Natural killer cell (primary cell): ENCODE measurements around the gene ITGA5. TPM values are rescaled to one million over a fixed set of nuclear protein-coding genes. Genes with fewer than 3 reads are reported as not detected.

Source experiments
- ATAC-seq, 3 donors: fragments of 150-1000 bp in 2 of 3; fragments of 200-7000 bp in 1 of 3; cut with Tn5 transposase; 1 replicate in 1 of 3; 2 replicates in 2 of 3; pipeline ENCODE4 v1.10.0; 2021; ENCODE audit warnings: mild to moderate bottlenecking in 2 of 3, moderate library complexity in 2 of 3
- DNase-seq, 2 donors: peaks; one replicate each; pipeline versions ENCODE4 v3.0.0 to v3.0.0-alpha.2; 2013 to 2021; ENCODE audit warnings: mixed read lengths in 1 of 2
- H3K27ac ChIP-seq: one replicate; pipeline ENCODE4 v1.5.1; 2013; ENCODE audit warnings: mild to moderate bottlenecking, low read length
- H3K27me3 ChIP-seq: one replicate; pipeline ENCODE4 v1.6.1; 2013; ENCODE audit warnings: low read length; ENCODE audit not compliant: control insufficient read depth, insufficient read depth
- H3K36me3 ChIP-seq: one replicate; pipeline ENCODE4 v1.6.1; 2013; ENCODE audit warnings: low read length; ENCODE audit not compliant: control insufficient read depth, insufficient read depth
- H3K4me1 ChIP-seq: one replicate; pipeline ENCODE4 v1.6.1; 2013; ENCODE audit warnings: low read length; ENCODE audit not compliant: control insufficient read depth, insufficient read depth
- H3K4me3 ChIP-seq: one replicate; pipeline ENCODE4 v1.5.1; 2013; ENCODE audit warnings: low read length
- H3K9me3 ChIP-seq: one replicate; pipeline ENCODE4 v1.6.1; 2013; ENCODE audit warnings: low read length; ENCODE audit not compliant: control insufficient read depth, insufficient read depth
- H3K27ac Mint-ChIP-seq, 2 donors: one replicate each; pipeline ENCODE4 v1.8.0; 2022; ENCODE audit warnings: mild to moderate bottlenecking in 2 of 2, mixed read lengths in 2 of 2, moderate library complexity in 1 of 2
- H3K27me3 Mint-ChIP-seq, 2 donors: one replicate each; pipeline ENCODE4 v1.8.0; 2022; ENCODE audit warnings: low read depth in 2 of 2, mixed read lengths in 2 of 2
- H3K36me3 Mint-ChIP-seq: one replicate; pipeline ENCODE4 v1.8.0; 2022; ENCODE audit warnings: mixed read lengths
- H3K4me1 Mint-ChIP-seq, 2 donors: one replicate each; pipeline ENCODE4 v1.8.0; 2022; ENCODE audit warnings: mixed read lengths in 2 of 2
- H3K4me3 Mint-ChIP-seq: one replicate; pipeline ENCODE4 v1.8.0; 2022; ENCODE audit warnings: mild to moderate bottlenecking, moderate library complexity, mixed read lengths
- H3K9me3 Mint-ChIP-seq, 2 donors: one replicate each; pipeline ENCODE4 v1.8.0; 2022; ENCODE audit warnings: mixed read lengths in 2 of 2
- WGBS: methylation state at CpG from one replicate; pipeline ENCODE4 v1.1.7; 2013; ENCODE audit warnings: missing lambda C conversion rate; ENCODE audit not compliant: insufficient coverage; 5-methylcytosine and 5-hydroxymethylcytosine counted together
- intact Hi-C: fragments of 100-400 bp; cut with micrococcal nuclease; formaldehyde crosslinking; loops from one replicate; pipeline ENCODE4 v1.14.2; 2022
- total RNA-seq, 4 donors: library from RNA; stranded (reverse); fragments of 120-200 nt in 1 of 4; gene quantifications; one replicate each; pipeline versions ENCODE4 v1.2.3 to v1.2.4, GENCODE V29; 2013 to 2022
- TF ChIP-seq, protein P1 (sequence below): fragments of 200-600 bp; IDR thresholded peaks from one replicate; pipeline ENCODE4 v1.8.0; 2022; ENCODE audit warnings: antibody characterized with exemption

ITGA5 gene
- total RNA-seq, 3 donors from 2014 or later (not counting 1 experiment from before 2014, with no cell fraction given): 177 to 232 (median 207) TPM

GRCh38 chr12:54417712-54418440 lies 1.2 kb downstream of the ITGA5 start:
- TF ChIP-seq, protein P1, sequence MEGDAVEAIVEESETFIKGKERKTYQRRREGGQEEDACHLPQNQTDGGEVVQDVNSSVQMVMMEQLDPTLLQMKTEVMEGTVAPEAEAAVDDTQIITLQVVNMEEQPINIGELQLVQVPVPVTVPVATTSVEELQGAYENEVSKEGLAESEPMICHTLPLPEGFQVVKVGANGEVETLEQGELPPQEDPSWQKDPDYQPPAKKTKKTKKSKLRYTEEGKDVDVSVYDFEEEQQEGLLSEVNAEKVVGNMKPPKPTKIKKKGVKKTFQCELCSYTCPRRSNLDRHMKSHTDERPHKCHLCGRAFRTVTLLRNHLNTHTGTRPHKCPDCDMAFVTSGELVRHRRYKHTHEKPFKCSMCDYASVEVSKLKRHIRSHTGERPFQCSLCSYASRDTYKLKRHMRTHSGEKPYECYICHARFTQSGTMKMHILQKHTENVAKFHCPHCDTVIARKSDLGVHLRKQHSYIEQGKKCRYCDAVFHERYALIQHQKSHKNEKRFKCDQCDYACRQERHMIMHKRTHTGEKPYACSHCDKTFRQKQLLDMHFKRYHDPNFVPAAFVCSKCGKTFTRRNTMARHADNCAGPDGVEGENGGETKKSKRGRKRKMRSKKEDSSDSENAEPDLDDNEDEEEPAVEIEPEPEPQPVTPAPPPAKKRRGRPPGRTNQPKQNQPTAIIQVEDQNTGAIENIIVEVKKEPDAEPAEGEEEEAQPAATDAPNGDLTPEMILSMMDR: no peak
- peak overlapping the region; percentile 96 for H3K4me3 Mint-ChIP-seq
- no peaks in the 10 kb centered on the region for H3K9me3 ChIP-seq
- intact Hi-C loops: loop anchor here (2.0 kb wide), 1 partner anchor 15 kb away; no protein-coding TSS in a partner anchor
- H3K27ac Mint-ChIP-seq: peak overlapping the region; percentile 87 to 91
- WGBS: 7% methylated on average over 14 of the region's 25 CpGs
- no peaks in the 10 kb centered on the region for H3K27me3 Mint-ChIP-seq
- H3K36me3 Mint-ChIP-seq: no peaks in the 10 kb centered on the region
- peaks cover 60 to 82% of the 10 kb centered on the region in 2 donors for H3K4me1 Mint-ChIP-seq
- no peaks in the 10 kb centered on the region for H3K27me3 ChIP-seq
- peaks cover 72% of the 10 kb centered on the region for H3K4me1 ChIP-seq
- peak overlapping the region; percentile 96 for H3K27ac ChIP-seq
- H3K36me3 ChIP-seq: no peaks in the 10 kb centered on the region
- peak overlapping the region; percentile 81 for H3K4me3 ChIP-seq
- ATAC-seq (peak; percentile 26 to 36 (median 30)), DNase-seq (peak; percentile 42 to 64)
- H3K9me3 Mint-ChIP-seq: no peaks in the 10 kb centered on the region

DNA sequence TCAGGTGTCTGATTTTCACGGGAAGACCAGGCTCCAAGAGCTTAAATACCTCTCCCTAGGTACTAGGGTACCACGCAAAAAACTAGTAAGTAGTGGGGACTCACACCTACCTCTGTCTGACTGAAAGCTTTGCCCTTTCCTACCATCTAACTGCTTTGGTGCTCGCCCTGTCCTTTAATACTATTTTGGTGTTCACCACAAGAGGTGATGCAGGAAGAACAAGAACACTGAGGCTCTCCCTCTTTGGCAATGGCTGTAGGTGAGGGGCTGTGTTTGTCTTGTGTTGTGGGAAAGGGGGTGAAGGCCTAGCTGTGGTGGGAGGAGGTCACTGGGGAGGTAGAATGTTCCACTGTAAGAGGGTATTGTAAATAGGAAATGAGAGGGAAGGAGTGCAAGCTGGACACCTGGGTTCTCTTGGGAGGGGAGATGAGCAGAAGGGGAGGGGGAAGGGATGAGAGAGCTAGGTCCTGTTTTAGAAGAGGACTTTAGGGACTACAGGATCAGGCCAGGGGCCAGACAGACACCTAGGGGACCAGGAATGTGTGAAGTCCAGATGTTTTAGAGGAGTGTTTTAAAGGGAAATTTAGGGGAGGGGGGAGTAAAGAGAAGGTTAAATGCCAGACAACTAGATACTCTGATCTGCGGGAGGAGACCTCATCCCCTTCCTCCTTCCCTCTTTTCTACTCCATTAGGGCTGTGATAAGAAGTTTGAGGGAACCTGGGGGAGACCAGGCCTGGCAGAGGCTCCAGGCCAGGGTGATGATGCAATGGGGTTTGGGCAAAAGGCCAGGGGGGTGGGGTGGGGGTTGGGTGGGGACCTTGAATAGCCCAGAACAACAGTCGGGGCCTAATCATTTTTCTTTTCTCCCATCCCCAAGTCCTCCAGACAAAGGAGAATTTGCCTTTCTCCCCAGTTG lies 2.1 kb downstream of the ITGA5 start:
- Mint-ChIP-seq H3K4me3 (peak overlapping the region; percentile 96), H3K36me3 (no peaks in the 10 kb centered on the region), H3K27ac (peak overlapping the region; percentile 87 to 91), H3K4me1 (peaks cover 64 to 91% of the 10 kb centered on the region in 2 donors), H3K9me3 (no peaks in the 10 kb centered on the region), H3K27me3 (no peaks in the 10 kb centered on the region)
- Histone ChIP-seq H3K4me3 (peak overlapping the region; percentile 81), H3K27me3 (no peaks in the 10 kb centered on the region), H3K36me3 (no peaks in the 10 kb centered on the region), H3K4me1 (peaks cover 82% of the 10 kb centered on the region), H3K27ac (peak overlapping the region; percentile 96), H3K9me3 (no peaks in the 10 kb centered on the region)
- DNase-seq: peak in 1 of 2 donors; percentile 62
- intact Hi-C loops: no loop called here
- no peak for ATAC-seq
- TF ChIP-seq, protein P1: no peak
- 11% methylated on average over 3 of the region's 5 CpGs for WGBS

DNA sequence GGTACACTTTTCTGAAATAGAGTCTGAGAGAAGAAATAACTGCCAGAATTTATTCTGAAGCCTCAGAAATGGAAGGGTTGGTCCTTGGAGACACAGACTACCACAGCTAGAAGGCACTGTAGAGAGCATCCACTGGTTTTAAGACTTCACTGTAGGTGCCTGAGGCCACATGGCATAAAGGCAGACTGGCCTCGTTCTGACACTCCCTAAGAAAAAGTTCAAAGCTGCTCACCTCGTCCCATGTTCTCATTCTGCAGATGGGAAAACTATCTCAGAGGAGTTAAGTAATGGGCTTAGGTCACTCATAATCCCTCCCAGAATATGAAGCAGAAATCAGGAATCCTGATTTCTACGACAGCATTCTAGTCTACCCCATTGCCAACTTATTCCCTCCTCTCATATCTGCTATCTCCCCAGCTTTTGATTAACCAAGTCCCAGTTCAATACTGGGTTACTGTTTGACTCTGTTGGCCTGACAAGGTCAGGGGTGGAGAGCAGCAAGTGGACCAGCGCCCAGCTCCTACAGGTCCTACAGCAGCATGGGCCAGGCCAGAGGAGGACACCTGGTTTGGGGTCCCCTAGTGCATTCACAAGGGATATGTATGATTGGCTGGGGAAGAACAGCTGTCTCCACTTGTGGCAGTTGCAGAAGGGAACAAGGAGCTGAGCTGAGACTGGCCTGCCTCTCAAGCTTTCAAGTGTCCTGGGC lies 3.7 kb downstream of the ITGA5 start:
- peak overlapping the region; percentile 96 for H3K4me3 Mint-ChIP-seq
- peaks cover 66 to 84% of the 10 kb centered on the region in 2 donors for H3K4me1 Mint-ChIP-seq
- DNase-seq: peak in 1 of 2 donors; percentile 59
- Histone ChIP-seq H3K4me3 (no peak overlapping the region), H3K27ac (peak overlapping the region; percentile 96), H3K27me3 (no peaks in the 10 kb centered on the region), H3K4me1 (peaks cover 92% of the 10 kb centered on the region), H3K36me3 (peaks cover 6% of the 10 kb centered on the region), H3K9me3 (no peaks in the 10 kb centered on the region)
- TF ChIP-seq, protein P1: no peak
- H3K9me3 Mint-ChIP-seq: no peaks in the 10 kb centered on the region
- 55% methylated on average over 4 of the region's 4 CpGs for WGBS
- no peaks in the 10 kb centered on the region for H3K36me3 Mint-ChIP-seq
- intact Hi-C loops: no loop called here
- ATAC-seq: no peak
- H3K27ac Mint-ChIP-seq: peak overlapping the region; percentile 87 to 91
- no peaks in the 10 kb centered on the region for H3K27me3 Mint-ChIP-seq
